ENCODE data around the gene MYCBP2.

The MYCBP2 gene

GRCh38 chr13:77305266-77305665, 21.6 kb downstream of the MYCBP2 start:
- peaks cover 11% of the 10 kb centered on the region for H3K9me3 Mint-ChIP-seq
- no peak overlapping the region for H3K4me3 Mint-ChIP-seq
- H3K4me1 Mint-ChIP-seq, result peaks cover 9% of the 10 kb centered on the region
- TF ChIP-seq CTCF (IDR thresholded peaks at IDR 0.05; ENCODE audit: unreplicated experiment in 3 of 3), result no peak
- H3K36me3 Mint-ChIP-seq (ENCODE audit: low read depth), result peaks cover 5% of the 10 kb centered on the region
- no peak overlapping the region for H3K27ac Mint-ChIP-seq
- H3K27me3 Mint-ChIP-seq (ENCODE audit: low read depth), result no peaks in the 10 kb centered on the region

GRCh38 chr13:77300176-77301037, 26.5 kb downstream of the MYCBP2 start:
- no peak overlapping the region for H3K27ac Mint-ChIP-seq
- H3K36me3 Mint-ChIP-seq (ENCODE audit: low read depth), result peaks cover 10% of the 10 kb centered on the region
- H3K27me3 Mint-ChIP-seq (ENCODE audit: low read depth), result no peaks in the 10 kb centered on the region
- no peaks in the 10 kb centered on the region for H3K4me1 Mint-ChIP-seq
- no peak for TF ChIP-seq CTCF (IDR thresholded peaks at IDR 0.05; ENCODE audit: unreplicated experiment in 3 of 3)
- H3K4me3 Mint-ChIP-seq, result no peak overlapping the region
- peaks cover 10% of the 10 kb centered on the region for H3K9me3 Mint-ChIP-seq

DNA sequence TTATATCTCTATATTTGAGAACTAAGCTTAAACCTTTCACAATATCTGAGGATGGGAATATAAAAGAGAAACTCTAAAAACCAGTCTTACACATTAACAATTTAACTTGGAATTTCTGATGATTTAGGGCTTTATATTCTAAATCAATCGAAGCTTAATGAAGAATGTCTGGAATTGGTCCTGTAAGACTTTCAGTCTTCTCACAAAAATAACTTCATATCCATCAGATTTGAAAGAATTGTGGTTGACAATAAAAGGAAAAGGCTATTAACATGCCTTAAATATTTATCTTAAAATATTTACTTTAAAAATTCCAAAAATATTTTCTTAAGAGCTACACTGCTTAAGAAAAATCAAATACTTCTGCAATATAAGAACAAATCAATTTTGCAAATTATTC, 27.3 kb downstream of the MYCBP2 start:
- no peaks in the 10 kb centered on the region for H3K27me3 Mint-ChIP-seq (ENCODE audit: low read depth)
- peaks cover 6% of the 10 kb centered on the region for H3K9me3 Mint-ChIP-seq
- H3K4me3 Mint-ChIP-seq, result no peak overlapping the region
- no peaks in the 10 kb centered on the region for H3K4me1 Mint-ChIP-seq
- no peak for TF ChIP-seq CTCF (IDR thresholded peaks at IDR 0.05; ENCODE audit: unreplicated experiment in 3 of 3)
- H3K36me3 Mint-ChIP-seq (ENCODE audit: low read depth), result peaks cover 16% of the 10 kb centered on the region
- H3K27ac Mint-ChIP-seq, result no peak overlapping the region

- H3K36me3 Mint-ChIP-seq (ENCODE audit: low read depth), result peaks cover 22% of the 10 kb centered on the region
- TF ChIP-seq CTCF (IDR thresholded peaks at IDR 0.05; ENCODE audit: unreplicated experiment in 3 of 3), result no peak
- H3K4me1 Mint-ChIP-seq, result no peaks in the 10 kb centered on the region
Observed at GRCh38 chr13:77298426-77298825, 28.5 kb downstream of the MYCBP2 start.

GRCh38 chr13:77291774-77292173, 35.1 kb downstream of the MYCBP2 start:
- no peaks in the 10 kb centered on the region for H3K4me1 Mint-ChIP-seq
- no peaks in the 10 kb centered on the region for H3K27me3 Mint-ChIP-seq (ENCODE audit: low read depth)
- peaks cover 78% of the 10 kb centered on the region for H3K36me3 Mint-ChIP-seq (ENCODE audit: low read depth)
- no peak overlapping the region for H3K4me3 Mint-ChIP-seq
- H3K9me3 Mint-ChIP-seq, result peaks cover 10% of the 10 kb centered on the region
- no peak for TF ChIP-seq CTCF (IDR thresholded peaks at IDR 0.05; ENCODE audit: unreplicated experiment in 3 of 3)
- H3K27ac Mint-ChIP-seq, result peak overlapping the region in 1 of 3 experiments; percentile 17

More at GRCh38 chr13:77298426-77298825, 28.5 kb downstream of the MYCBP2 start:
- H3K27me3 Mint-ChIP-seq (ENCODE audit: low read depth), result no peaks in the 10 kb centered on the region
- no peak overlapping the region for H3K27ac Mint-ChIP-seq
- no peaks in the 10 kb centered on the region for H3K9me3 Mint-ChIP-seq
- no peak overlapping the region for H3K4me3 Mint-ChIP-seq

GRCh38 chr13:77290342-77290741, 36.6 kb downstream of the MYCBP2 start:
- TF ChIP-seq CTCF (IDR thresholded peaks at IDR 0.05; ENCODE audit: unreplicated experiment in 3 of 3), result no peak
- H3K36me3 Mint-ChIP-seq (ENCODE audit: low read depth), result peaks cover 73% of the 10 kb centered on the region
- H3K4me1 Mint-ChIP-seq, result no peaks in the 10 kb centered on the region
- H3K9me3 Mint-ChIP-seq, result peaks cover 10% of the 10 kb centered on the region
- no peaks in the 10 kb centered on the region for H3K27me3 Mint-ChIP-seq (ENCODE audit: low read depth)
- no peak overlapping the region for H3K4me3 Mint-ChIP-seq
- no peak overlapping the region for H3K27ac Mint-ChIP-seq
